NB4 (cell line): ENCODE results near the gene PARP8.

ENCODE experiments used
- CTCF ChIP-seq: IDR thresholded peaks from one replicate; pipeline ENCODE4 v1.5.1; 2012; ENCODE audit warnings: low read depth, low read length
- MAX ChIP-seq: IDR thresholded peaks from 2 replicates; pipeline ENCODE4 v1.6.1; 2011; ENCODE audit warnings: low read depth, low read length
- MYC ChIP-seq: IDR thresholded peaks from 2 replicates; pipeline ENCODE4 v1.6.1; 2011; ENCODE audit warnings: low read depth, low read length
- POLR2A ChIP-seq: IDR thresholded peaks from 2 replicates; pipeline ENCODE4 v1.6.1; 2011; ENCODE audit warnings: mild to moderate bottlenecking; ENCODE audit not compliant: insufficient read length; ENCODE audit errors: extremely low read depth

GRCh38 chr5:50740832-50741231, 74.4 kb downstream of the PARP8 start:
- no peak for TF ChIP-seq POLR2A
- TF ChIP-seq CTCF: no peak
- TF ChIP-seq MAX: no peak
- no peak for TF ChIP-seq MYC
